NT2/D1 (cell line): ENCODE data around the gene DCUN1D2.

Experiments used
- SUZ12 ChIP-seq: IDR thresholded peaks from 2 replicates; pipeline ENCODE4 v1.6.1; 2011; ENCODE audit not compliant: insufficient read length, insufficient read depth; ENCODE audit errors: extremely low read depth
- YY1 ChIP-seq: IDR thresholded peaks from 2 replicates; pipeline ENCODE4 v1.6.1; 2011; ENCODE audit not compliant: insufficient read length, insufficient read depth
- ZNF274 ChIP-seq: IDR thresholded peaks from 2 replicates; pipeline ENCODE4 v1.6.1; 2011; ENCODE audit warnings: mild to moderate bottlenecking, low read depth, low read length

DNA sequence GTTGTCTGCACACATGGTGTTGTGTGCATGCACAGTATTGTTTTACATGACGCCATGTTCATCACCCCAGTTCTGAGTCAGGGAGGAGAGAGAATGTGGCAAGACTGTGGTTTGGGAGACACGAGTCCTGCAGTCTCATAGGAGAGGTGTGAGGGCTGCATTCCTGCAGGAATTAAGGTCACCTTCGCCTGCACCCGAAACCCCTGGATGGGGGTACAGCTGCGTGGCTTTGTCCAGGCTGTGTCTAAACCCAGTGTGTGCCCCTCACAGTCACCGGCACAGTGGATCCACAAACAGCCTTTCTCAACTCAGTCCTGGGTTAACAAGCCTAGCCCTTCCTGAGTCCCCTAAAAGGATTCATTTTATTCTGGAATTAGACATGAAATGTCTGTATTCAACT, 42.9 kb downstream of the DCUN1D2 start:
- TF ChIP-seq ZNF274 (no peak), YY1 (no peak), SUZ12 (no peak)
